OCI-M1 (cell line): Measurements from ENCODE around the gene CREM.
"Not testable (repeated sequence)": the region's sequence is repeated elsewhere in the genome, so short reads cannot be mapped to it uniquely, and the experiment has no call there.

Experiments
- DNase-seq: peaks from one replicate; lab custom pipeline; 2025; lab: John Stamatoyannopoulos, UW

Gene CREM

GRCh38 chr10:35194471-35194870, 67.8 kb downstream of the CREM start:
- no peak for DNase-seq

DNA sequence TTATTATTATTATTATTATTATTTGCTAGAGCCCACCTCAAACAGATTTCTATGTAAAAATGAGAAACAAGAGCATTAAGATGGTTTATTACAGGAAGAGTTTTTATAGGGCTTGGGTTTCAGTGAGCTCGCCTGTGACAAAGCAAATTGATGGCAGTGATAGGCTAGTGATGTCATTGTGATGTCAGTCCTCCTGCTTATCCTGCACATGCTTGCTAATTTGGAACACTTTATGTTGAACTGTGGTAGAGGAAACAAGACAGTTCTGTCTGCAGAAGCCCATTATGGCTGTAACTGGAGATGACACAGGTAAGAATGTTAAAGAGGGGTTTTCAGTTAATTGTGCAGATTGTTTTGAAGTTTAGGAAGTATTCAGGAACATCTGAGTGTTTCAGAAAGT, 68.3 kb downstream of the CREM start:
- DNase-seq = peak; percentile 62

DNA sequence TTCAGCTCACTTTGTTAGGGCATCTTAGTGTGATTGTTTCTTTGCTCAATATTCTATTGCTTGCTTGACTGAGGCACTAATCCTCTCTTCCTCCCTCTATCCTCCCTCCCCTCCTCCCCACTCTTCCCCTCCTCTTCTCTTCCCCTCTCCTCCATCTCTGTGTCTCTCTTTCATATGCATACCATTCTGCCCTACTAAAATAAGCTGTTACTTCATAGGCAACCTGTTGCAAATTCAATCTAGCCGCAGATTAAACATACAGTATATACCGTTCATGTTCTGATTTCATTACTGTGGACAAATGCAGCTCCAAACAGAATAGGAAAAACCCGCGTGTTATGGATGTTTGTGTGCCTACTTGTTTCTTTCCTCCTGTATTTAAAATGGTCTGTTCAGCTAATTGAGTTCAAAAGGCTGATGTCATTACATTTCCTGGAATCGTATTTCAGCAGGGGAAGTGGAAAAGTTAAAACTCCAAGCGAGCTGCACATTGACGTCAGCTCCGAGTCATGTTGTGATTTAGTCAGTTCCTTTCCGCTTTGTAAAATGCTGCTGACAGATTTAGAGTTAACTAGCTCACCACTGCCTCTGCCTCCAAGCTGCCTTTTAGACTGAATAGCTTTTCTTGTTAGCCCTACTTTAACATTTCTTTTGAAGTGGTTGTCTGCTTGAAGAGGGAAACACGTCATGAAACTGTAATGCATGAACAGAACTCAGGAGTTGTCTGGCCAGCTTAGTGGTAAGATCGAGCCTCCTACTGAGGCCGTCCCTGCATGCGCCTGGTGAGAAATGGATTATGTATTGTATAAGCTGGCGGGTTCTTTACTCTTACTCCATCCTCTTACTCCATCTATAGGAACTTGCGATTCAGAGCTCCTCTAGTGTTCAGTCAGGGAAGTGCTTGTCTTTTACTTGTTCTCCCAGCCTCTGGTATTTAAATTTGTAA, 69.0 kb downstream of the CREM start:
- DNase-seq = peak; percentile 94

DNA sequence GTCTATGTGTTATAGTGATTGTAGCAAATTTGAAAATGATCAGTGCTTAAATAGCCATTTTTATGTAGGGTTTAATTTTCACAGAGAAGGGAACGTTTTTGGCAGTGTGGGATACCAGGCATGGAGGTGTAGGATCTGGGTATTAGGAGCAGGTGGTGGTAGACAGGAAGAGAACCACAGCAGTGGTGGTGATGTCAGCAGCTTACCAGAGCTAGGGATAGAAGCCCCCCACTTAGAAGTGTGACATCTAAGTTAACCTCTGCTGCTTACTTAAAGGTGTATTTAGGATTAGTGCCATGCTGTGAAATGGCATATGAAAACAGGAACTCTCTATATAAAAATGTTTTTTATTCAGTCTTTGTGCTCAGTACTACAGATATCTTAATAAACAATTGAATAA, 73.8 kb downstream of the CREM start:
- DNase-seq = no peak

DNA sequence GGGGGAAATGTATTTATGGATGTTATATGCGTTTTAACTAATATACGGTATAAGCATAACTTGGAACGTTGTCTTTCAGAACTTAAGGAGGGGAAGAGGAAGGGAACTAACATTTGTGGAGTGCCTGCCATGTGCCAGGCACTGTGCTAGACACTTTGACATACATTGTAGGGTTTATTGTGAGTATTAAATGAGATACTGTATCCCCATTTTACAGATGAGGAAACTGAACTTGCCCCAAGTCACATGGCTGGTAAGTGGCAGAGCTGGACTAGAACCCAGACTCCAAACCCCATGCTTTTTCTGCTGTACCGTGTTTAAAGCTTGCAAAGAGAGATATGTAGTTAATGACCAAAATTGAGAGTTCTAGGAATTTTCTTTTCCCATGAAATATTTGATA, 74.6 kb downstream of the CREM start:
- no peak for DNase-seq

GRCh38 chr10:35202050-35202449, 75.4 kb downstream of the CREM start:
- DNase-seq = no peak

DNA sequence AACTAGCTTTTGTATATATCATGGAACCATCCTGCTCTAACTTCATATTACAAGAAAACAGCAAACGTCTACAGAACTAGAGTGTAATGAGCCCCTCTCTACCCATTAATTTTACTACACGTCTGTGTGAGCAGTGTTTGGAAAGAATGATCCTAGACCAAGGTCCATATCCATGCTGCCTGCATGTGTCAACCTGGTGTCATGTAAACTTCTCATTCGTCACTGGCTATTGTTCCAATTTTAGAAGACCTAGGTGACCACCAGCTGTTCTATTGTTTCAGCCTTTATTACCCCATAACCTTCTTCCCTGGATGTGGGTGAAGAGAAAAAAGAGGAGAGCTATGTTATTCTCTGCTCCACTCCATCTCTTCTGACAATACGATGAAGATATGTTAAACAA, 77.1 kb downstream of the CREM start:
- no peak for DNase-seq

DNA sequence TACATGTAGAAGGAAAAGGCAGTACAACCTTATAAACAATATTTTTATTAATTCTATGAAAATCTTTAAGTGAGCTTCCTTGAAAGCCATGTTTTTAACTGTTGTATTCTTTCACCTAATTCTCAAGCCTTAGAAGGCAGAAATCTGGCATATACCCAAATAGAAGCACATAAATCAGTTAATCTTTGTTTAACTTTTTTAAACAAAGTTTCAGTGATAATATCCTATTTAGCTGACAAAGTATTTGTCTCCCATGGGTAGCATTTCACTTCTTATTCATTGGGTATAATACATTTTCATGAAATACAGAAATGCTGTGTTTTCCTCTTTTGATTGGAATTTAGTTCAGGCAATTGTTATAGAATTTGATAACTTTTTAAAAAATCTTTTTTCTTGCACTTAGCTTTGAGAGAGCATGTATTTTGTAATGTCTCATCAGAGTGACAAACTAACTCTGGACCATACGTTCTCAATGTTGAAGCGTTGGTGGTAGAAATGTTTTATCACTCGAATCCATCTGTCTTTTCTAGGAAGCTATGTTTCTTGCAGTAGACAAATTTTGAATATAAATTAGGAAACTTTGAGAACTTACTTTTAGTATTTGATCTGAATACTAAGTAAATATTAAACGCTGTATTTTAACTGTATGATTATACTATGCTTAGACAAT, 78.1 kb downstream of the CREM start:
- DNase-seq = peak; percentile 82

DNA sequence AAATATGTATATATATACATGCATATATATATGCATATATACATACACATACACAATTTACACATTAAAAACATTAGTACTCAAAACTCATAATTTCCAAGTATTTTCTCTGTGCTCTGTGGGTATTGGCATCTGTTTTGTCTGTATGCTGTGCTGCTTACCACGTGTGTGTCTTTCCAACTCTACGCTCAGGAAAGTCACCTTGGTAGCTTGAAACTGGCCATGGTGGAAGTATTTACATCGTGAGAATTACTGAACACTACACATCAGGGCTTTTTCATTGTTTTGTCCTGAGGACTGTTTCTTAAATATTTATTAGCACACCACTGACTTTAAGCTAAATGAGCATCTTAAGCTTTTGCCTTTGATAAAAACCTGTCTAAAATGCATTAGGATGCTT, 79.6 kb downstream of the CREM start:
- no peak for DNase-seq

- peak; percentile 90 for DNase-seq
Measured at GRCh38 chr10:35208536-35208935, 81.9 kb downstream of the CREM start.

GRCh38 chr10:35208949-35209613, 82.4 kb downstream of the CREM start:
- DNase-seq = no peak

- no peak for DNase-seq
Measured at GRCh38 chr10:35210961-35211360, 84.3 kb downstream of the CREM start.

GRCh38 chr10:35211390-35211789, 84.7 kb downstream of the CREM start:
- DNase-seq = no peak

DNA sequence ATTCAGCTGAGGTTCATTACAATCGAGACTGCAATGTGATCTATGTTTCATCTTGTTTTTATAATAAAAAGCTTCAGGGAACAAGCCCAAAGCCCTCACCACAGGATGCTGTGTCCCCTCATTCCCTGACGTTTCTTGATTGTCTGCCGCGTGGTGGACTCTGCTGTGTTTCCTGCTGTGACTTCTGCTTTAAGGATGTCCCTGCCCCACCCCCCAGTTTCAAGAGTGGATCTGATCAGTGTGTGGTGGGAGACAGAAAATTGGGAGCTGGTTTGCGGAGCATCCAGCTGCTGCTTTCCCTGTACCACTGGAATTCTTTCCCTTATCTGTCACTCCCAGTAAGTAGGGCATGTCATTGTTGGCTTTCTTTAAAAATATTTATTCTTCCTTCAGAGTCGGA, 86.2 kb downstream of the CREM start:
- DNase-seq = no peak

- no peak for DNase-seq
Measured at GRCh38 chr10:35213699-35214098, 87.1 kb downstream of the CREM start.

DNA sequence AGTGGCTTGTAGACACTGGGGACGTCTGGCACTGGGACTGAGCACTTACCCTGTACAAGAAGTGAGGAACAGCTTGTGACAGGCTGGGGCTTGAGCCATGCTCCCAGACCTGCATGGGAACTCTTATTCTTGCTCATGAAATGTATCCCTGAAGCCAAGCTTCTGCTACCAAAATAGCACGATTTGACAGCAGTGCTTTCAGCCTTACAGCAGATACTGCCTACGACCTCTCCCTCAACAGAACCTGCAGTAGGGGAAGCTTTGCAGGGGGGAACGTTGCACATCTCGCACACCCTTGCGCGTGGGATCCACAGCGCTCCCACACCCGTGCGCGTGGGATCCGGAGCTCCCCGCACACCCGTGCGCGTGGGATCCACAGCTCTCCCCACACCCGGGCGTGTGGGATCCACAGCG, 88.0 kb downstream of the CREM start:
- DNase-seq = no peak

DNA sequence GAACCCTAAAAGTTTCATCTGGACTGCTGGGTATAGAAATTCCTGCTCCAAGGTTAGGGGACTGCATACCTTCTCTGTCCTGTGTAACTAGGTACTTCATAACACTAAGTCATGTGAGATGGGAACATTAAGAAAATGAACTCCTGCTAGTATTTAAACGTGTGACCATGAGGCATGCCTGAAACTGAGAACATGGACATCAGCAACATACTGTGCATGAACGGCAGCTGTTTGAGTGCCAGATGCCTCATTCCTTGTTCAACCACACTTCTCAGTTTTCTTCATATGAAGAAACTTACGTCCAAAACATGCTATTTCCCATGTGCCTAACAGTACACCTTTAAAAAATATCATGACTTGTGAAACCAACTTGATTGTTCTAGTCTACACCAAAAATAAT, 88.5 kb downstream of the CREM start:
- no peak for DNase-seq

GRCh38 chr10:35216303-35216905, 89.8 kb downstream of the CREM start:
- DNase-seq = no peak

- DNase-seq = not testable (repeated sequence)
Measured at GRCh38 chr10:35216956-35217355, 90.3 kb downstream of the CREM start.

DNA sequence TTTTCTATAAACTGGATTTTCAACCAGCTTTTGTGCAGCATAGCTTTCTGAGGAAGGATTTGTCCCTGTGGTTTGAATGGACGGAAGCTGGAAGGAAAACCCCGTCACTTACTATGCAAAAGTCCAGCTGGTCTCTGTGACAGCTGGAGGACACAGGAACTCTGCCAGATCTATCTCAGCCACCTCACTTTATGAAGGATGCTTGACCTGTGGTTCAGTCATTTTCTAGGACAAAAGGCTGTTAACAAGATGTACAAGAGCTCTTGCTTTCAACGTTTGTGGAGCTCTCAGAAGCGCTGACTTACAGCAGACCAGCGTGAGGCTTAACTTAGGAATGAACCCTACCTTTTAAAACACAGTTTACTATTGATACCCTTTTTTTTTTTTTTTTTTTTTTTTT, 90.8 kb downstream of the CREM start:
- DNase-seq = no peak

DNA sequence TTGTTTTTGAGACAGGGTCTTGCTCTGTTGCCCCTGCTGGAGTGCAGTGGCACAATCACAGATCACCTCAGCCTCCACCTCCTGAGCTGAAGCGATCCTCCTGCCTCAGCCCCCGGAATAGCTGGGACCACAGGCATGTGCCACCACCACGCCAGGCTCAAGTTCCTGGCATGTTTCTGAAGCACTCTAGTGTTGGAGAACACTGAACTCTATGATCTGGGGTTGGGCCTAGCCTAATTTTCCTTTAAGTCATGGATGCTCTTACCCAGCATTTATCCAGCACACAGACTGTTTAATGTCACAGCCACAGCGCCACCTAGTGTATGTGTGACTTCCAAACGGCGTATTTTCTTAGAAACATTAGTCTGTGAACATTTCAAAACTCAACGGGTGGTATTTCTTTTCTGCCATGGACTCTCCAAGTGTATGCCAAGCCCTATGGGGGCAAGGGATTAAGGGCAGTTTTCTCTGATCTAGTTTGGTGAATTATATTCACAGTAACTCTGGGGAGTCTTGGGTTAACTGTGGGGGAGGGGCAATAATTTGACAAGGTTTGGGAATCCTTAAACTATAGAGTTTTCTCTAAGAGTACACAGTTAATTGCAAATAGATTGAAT, 91.8 kb downstream of the CREM start:
- DNase-seq = peak; percentile 95

DNA sequence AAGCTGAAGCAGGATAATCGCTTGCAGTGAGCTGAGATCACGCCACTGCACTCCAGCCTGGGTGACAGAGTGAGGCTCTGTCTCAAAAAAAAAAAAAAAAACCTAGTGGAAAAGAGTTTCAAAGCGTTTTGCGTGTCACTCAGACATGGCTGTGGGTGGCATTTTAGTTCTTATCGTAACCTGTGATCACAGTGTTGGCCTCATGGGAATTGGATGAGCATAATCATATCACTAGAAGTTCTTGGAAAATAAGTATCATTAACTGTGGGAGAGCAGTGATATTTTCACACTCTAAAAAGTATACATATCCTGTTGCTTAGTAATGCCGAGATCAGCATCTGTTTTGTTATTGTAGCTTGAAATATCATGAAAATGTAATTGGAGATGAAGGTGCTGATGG, 92.6 kb downstream of the CREM start:
- DNase-seq = no peak
